ENCODE data around the gene KMT2E. TPM values are rescaled to one million over a fixed set of nuclear protein-coding genes. Genes with fewer than 3 reads are reported as not detected.

The KMT2E gene
- total RNA-seq, 2 donors from 2014 or later: 83.7 to 102 TPM

- H3K4me3 ChIP-seq: no peak overlapping the region
- H3K4me1 ChIP-seq (replicated peaks): peaks cover 3% of the 10 kb centered on the region
- TF ChIP-seq POLR2AphosphoS5 (IDR thresholded peaks at IDR 0.05): no peak
- TF ChIP-seq, protein P1, sequence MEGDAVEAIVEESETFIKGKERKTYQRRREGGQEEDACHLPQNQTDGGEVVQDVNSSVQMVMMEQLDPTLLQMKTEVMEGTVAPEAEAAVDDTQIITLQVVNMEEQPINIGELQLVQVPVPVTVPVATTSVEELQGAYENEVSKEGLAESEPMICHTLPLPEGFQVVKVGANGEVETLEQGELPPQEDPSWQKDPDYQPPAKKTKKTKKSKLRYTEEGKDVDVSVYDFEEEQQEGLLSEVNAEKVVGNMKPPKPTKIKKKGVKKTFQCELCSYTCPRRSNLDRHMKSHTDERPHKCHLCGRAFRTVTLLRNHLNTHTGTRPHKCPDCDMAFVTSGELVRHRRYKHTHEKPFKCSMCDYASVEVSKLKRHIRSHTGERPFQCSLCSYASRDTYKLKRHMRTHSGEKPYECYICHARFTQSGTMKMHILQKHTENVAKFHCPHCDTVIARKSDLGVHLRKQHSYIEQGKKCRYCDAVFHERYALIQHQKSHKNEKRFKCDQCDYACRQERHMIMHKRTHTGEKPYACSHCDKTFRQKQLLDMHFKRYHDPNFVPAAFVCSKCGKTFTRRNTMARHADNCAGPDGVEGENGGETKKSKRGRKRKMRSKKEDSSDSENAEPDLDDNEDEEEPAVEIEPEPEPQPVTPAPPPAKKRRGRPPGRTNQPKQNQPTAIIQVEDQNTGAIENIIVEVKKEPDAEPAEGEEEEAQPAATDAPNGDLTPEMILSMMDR (IDR thresholded peaks at IDR 0.05): no peak
- TF ChIP-seq POLR2A (IDR thresholded peaks at IDR 0.05): no peak
- no peaks in the 10 kb centered on the region for H3K36me3 ChIP-seq
- DNase-seq (ENCODE audit: low spot score): no peak
- intact Hi-C loops (cut with DNase I): no loop called here
- no peaks in the 10 kb centered on the region for H3K27me3 ChIP-seq (replicated peaks; ENCODE audit: insufficient read depth)
- no peaks in the 10 kb centered on the region for H3K9me3 ChIP-seq
- H3K27ac ChIP-seq: no peak overlapping the region
These were observed 16.4 kb downstream of the KMT2E start for GRCh38 chr7:105030447-105030846.

DNA sequence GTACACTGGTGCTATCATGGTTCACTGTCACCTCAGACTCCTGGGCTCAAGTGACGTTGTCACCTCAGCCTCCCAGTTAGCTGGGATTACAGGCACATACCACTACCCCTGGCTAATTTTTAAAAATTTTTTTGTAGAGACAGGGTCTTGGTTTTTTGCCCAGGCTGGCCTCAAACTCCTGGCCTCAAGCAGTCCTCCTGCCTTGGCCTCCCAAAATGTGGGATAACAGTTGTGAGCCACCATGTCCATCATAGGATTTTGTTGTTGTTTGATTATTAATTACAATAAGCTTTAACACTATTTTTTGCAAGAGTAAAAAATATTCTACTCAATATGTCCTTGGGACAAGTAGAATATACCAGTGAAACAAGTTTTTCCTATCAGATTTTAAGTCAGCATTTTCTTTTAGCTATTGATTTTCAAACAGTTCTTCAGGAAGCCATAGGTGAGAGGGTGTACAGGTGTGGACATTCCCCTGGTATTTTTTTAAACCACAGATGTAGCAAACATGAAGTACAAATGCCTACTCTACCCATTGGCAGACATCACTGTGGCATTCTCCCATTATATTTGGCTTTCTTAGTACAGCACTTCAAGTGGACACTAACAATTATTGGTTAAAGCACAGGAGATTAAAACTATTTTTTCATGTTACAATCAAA is 18.7 kb downstream of the KMT2E start:
- Histone ChIP-seq H3K4me1 (replicated peaks) (peaks cover 3% of the 10 kb centered on the region), H3K4me3 (no peak overlapping the region), H3K36me3 (no peaks in the 10 kb centered on the region), H3K27ac (no peak overlapping the region), H3K27me3 (replicated peaks; ENCODE audit: insufficient read depth) (no peaks in the 10 kb centered on the region), H3K9me3 (no peaks in the 10 kb centered on the region)
- 100% methylated on average over 1 of the region's 1 CpG for WGBS
- TF ChIP-seq POLR2AphosphoS5 (IDR thresholded peaks at IDR 0.05) (no peak), POLR2A (IDR thresholded peaks at IDR 0.05) (no peak)
- TF ChIP-seq, protein P1 (IDR thresholded peaks at IDR 0.05): no peak
- intact Hi-C loops (cut with DNase I): no loop called here
- no peak for DNase-seq (ENCODE audit: low spot score)

GRCh38 chr7:105035349-105035748 is 21.3 kb downstream of the KMT2E start:
- no peaks in the 10 kb centered on the region for H3K9me3 ChIP-seq
- intact Hi-C loops (cut with DNase I): no loop called here
- no peaks in the 10 kb centered on the region for H3K36me3 ChIP-seq
- no peak overlapping the region for H3K4me3 ChIP-seq
- WGBS: 90% methylated on average over 5 of the region's 5 CpGs
- no peak overlapping the region for H3K27ac ChIP-seq
- H3K4me1 ChIP-seq (replicated peaks): peaks cover 3% of the 10 kb centered on the region
- TF ChIP-seq, protein P1 (IDR thresholded peaks at IDR 0.05): no peak
- TF ChIP-seq POLR2AphosphoS5 (IDR thresholded peaks at IDR 0.05) (no peak), POLR2A (IDR thresholded peaks at IDR 0.05) (no peak)
- H3K27me3 ChIP-seq (replicated peaks; ENCODE audit: insufficient read depth): no peaks in the 10 kb centered on the region
- no peak for DNase-seq (ENCODE audit: low spot score)

GRCh38 chr7:105036217-105037168 is 22.5 kb downstream of the KMT2E start:
- Histone ChIP-seq H3K4me1 (replicated peaks) (peaks cover 3% of the 10 kb centered on the region), H3K4me3 (no peak overlapping the region), H3K9me3 (no peaks in the 10 kb centered on the region), H3K36me3 (no peaks in the 10 kb centered on the region), H3K27ac (no peak overlapping the region), H3K27me3 (replicated peaks; ENCODE audit: insufficient read depth) (no peaks in the 10 kb centered on the region)
- no peak for DNase-seq (ENCODE audit: low spot score)
- 84% methylated on average over 5 of the region's 5 CpGs for WGBS
- intact Hi-C loops (cut with DNase I): no loop called here
- no peak for TF ChIP-seq POLR2A (IDR thresholded peaks at IDR 0.05)
- TF ChIP-seq, protein P1 (IDR thresholded peaks at IDR 0.05): no peak
- TF ChIP-seq POLR2AphosphoS5 (IDR thresholded peaks at IDR 0.05): no peak

All from prostate gland (tissue), 2 donors.